GM19238 (cell line): ENCODE results near the gene NUBPL.

Experiments used
- DNase-seq: peaks from one replicate; pipeline ENCODE4 v3.0.0; 2011; ENCODE audit warnings: low spot score; ENCODE audit not compliant: insufficient read length

The NUBPL gene

DNA sequence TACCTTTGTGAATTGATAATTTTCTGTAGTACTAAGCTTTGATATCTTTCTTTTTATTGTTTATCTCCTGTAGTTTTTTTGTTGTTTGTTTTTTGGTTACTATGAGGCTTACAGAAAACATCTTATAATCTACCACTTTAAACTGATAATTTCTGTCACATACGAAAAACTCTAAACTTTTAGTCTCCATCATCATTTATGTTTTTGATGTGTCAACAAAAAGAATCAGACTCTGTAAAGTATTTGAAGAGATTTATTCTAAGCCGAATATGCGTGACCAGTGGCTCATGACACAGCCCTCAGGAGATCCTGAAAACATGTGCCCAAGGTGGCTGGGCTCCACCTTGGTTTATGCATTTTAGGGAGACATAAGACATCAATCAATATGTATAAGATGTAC, 348.8 kb downstream of the NUBPL start:
- no peak for DNase-seq
